ENCODE data around the gene ANKUB1. TPM values are rescaled to one million over a fixed set of nuclear protein-coding genes. Genes with fewer than 3 reads are reported as not detected.
A peak's percentile ranks its signal among the peaks of the same experiment; 100 is the strongest.

The ANKUB1 gene
- total RNA-seq, 1 donor = not detected

GRCh38 chr3:149777414-149778214, 14.7 kb downstream of the ANKUB1 start:
- H3K4me3 ChIP-seq (ENCODE audit: low read depth, low read length) = no peak overlapping the region
- no peak for TF ChIP-seq CTCF (IDR thresholded peaks at IDR 0.05; ENCODE audit: insufficient read depth, low read depth, low read length)
- DNase-seq (ENCODE audit: low read depth) = no peak

DNA sequence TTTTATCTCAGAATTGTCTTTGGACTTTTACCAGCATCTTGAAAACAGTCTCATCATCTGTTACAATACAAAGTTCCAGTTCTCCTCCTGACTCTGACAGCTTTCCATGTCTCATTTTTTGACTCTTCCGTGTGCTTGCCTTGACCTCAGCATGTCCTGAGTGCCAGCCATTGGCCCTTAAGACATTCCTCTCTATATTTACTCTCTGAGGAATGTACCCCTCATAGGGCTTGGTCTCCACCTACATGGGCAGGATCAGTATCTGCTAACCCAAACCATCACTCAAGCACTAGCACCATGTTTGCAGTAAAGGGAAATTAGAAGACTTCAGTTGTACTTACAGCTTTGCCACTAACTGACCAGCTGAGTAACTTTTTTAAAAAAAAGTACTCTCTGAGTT, 16.2 kb downstream of the ANKUB1 start:
- no peak overlapping the region for H3K4me3 ChIP-seq (ENCODE audit: low read depth, low read length)
- TF ChIP-seq CTCF (IDR thresholded peaks at IDR 0.05; ENCODE audit: insufficient read depth, low read depth, low read length) = no peak
- DNase-seq (ENCODE audit: low read depth) = no peak

DNA sequence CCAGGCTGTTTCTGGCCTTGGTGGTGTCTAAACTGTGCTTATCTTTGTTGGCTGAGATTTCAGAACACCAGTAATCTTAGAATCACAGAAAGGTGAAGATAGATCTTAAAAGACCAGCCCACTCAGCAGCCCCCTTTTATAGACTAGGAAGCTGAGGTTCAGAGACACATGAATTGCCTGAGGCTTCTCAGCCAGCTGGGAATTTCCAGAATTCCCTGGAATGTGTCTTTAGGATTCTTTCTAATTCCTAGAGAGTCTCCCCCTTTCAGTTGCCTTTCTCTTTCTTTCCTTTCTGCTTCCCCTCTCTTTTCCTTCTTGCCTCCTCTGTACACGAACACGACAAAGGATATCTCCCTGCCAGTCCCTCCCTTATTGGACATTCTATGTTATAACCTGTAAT, 19.5 kb downstream of the ANKUB1 start:
- no peak for DNase-seq (ENCODE audit: low read depth)
- no peak for TF ChIP-seq CTCF (IDR thresholded peaks at IDR 0.05; ENCODE audit: insufficient read depth, low read depth, low read length)
- H3K4me3 ChIP-seq (ENCODE audit: low read depth, low read length) = no peak overlapping the region

- DNase-seq (ENCODE audit: low read depth) = peak; percentile 45
- no peak overlapping the region for H3K4me3 ChIP-seq (ENCODE audit: low read depth, low read length)
- peak; percentile 83 for TF ChIP-seq CTCF (IDR thresholded peaks at IDR 0.05; ENCODE audit: insufficient read depth, low read depth, low read length)
These were observed 20.6 kb downstream of the ANKUB1 start for GRCh38 chr3:149771652-149772271.

GRCh38 chr3:149770246-149770645, 22.1 kb downstream of the ANKUB1 start:
- peak; percentile 12 for TF ChIP-seq CTCF (IDR thresholded peaks at IDR 0.05; ENCODE audit: insufficient read depth, low read depth, low read length)
- H3K4me3 ChIP-seq (ENCODE audit: low read depth, low read length) = no peak overlapping the region
- DNase-seq (ENCODE audit: low read depth) = no peak

DNA sequence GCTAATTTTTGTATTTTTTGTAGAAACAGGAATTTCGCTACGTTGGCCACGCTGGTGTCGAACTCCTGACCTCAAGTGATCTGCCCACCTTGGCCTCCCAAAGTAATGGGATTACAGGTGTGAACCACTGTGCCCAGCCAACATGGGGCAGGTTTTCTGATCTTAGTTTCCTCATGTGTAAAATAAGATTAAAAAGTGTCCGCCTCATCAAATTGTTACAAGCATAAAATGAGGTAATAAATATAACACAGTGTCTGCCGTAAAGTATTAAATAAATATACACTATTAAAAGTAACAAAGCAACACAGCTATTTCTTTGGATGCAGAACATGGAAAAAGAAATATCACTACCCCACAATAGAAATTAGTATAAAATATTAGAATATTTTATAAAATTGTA, 23.6 kb downstream of the ANKUB1 start:
- TF ChIP-seq CTCF (IDR thresholded peaks at IDR 0.05; ENCODE audit: insufficient read depth, low read depth, low read length) = no peak
- H3K4me3 ChIP-seq (ENCODE audit: low read depth, low read length) = no peak overlapping the region
- DNase-seq (ENCODE audit: low read depth) = no peak
